ENCODE results near the gene KRTAP12-1.

The KRTAP12-1 gene

DNA sequence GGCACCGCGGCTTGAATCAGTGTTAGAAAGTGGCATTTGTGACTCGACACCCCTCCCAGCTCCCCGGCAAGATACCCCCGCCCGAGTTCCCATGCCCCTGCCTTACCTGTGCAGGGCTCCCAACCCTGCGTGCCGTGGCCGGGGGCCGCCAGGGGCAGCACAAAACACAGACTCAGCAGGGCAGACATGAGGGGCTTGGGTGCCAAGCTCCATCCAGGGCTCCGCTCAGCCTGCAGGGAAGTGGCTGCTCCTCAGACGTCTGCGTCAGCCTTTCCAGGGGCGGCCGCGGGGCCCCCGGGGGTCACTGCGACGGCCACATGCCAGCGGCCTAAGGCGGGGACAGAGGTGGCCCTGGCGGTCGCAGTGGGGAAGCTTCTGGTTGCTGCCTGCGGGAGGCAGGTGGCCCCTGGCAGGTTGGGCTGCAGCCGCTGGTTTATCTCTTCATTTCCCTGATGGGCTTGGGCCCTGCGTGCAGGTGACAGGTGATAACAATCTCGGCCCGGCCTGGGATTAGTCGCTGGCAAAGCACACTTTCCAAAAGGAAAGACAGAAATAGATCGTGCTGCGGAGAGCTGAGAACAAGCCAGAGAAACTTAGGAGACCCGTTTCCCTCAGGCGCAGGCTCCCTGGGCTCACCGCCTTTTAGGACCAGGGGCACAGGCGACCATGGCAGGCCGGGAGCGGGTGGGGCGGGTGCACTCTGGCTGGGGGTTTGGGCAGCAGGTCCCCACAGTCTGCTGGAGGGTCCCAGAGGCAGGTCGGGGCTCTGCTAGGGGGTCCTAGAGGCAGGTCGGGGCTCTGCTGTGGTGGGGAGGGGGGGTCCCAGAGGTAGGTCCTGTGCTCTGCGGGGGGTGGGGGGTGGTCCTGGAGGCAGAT is 29.6 kb upstream of the KRTAP12-1 start, which contains the start of gene TSPEAR:
Gene TSPEAR, minus strand, starts transcription at position 246 of the 876 bp plus-strand sequence. Its CDS starts 58 bp downstream, at position 188.
- H3K4me3 ChIP-seq (ENCODE audit: low read length in 2 of 2): no peak within 1 kb of the TSS
- no peaks in the 10 kb centered on the region for H3K9me3 ChIP-seq (ENCODE audit: control insufficient read depth in 2 of 2, low read length in 2 of 2)
- H3K9ac ChIP-seq (ENCODE audit: low read length in 2 of 2): no peak within 1 kb of the TSS
- H3K36me3 ChIP-seq (ENCODE audit: control insufficient read depth in 2 of 2, insufficient read depth in 2 of 2, low read length in 2 of 2): no peaks in the 10 kb centered on the region
- peaks cover 2% of the 10 kb centered on the region for H3K4me1 ChIP-seq (ENCODE audit: control insufficient read depth, insufficient read depth, low read length)
- peaks cover 56 to 61% of the 10 kb centered on the region in 2 donors for H3K27me3 ChIP-seq (ENCODE audit: control insufficient read depth in 1 of 2, insufficient read depth in 2 of 2, low read length in 2 of 2)
- no peak within 1 kb of the TSS for H3K27ac ChIP-seq (ENCODE audit: low read length)

DNA sequence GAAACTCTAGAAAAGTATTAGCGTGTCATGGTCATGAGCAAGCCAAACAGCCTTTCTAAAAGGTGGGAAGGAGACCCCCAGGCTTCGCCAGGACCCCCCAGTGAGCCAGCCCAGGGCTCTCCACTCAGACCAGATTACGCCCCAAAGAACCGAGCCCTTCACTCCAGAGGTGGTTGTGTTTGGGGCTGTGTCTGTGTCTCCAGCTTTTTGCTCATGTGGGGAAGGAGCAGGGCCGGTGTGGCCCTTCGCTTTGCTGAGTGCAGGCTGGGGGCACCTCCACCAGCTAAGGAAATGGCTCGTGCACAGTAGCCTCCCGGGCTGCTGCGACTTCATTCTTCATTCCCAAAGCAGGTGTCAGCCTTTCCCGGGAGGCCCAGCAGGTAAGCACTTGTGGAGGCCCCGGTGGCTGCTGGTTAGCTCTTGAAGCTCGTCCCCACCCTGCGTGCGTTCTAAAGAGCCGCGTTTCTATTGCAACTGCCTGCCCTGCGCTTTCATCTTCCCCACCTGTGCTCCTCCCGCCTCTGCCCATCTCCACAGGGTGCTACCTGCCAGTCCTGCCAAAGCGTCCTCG is 28.9 kb upstream of the KRTAP12-1 start:
- Histone ChIP-seq H3K4me1 (ENCODE audit: control insufficient read depth, insufficient read depth, low read length) (peaks cover 2% of the 10 kb centered on the region), H3K27me3 (ENCODE audit: control insufficient read depth in 1 of 2, insufficient read depth in 2 of 2, low read length in 2 of 2) (peaks cover 58 to 67% of the 10 kb centered on the region in 2 donors), H3K36me3 (ENCODE audit: control insufficient read depth in 2 of 2, insufficient read depth in 2 of 2, low read length in 2 of 2) (no peaks in the 10 kb centered on the region), H3K27ac (ENCODE audit: low read length) (no peak overlapping the region), H3K9ac (ENCODE audit: low read length in 2 of 2) (no peak overlapping the region), H3K4me3 (ENCODE audit: low read length in 2 of 2) (no peak overlapping the region), H3K9me3 (ENCODE audit: control insufficient read depth in 2 of 2, low read length in 2 of 2) (no peaks in the 10 kb centered on the region)

DNA sequence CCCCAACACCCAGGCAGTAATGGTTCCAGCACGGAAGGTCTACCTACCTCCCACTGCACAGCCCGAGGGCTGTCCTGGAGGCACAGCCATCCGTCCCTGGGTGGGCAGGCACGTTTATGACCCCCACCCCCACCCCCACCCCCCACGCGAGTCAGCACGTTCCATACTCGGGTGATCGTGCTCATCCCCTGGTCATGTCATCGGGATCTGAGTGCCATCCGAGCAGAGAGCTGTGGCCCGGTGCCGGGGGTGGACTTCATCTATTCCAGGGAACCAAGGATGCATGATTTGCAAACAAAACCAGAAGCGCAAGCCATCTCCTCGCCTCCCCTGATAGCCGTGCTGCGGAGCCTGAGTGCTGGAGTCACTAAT is 28.3 kb upstream of the KRTAP12-1 start:
- Histone ChIP-seq H3K9ac (ENCODE audit: low read length in 2 of 2) (no peak overlapping the region), H3K27me3 (ENCODE audit: control insufficient read depth in 1 of 2, insufficient read depth in 2 of 2, low read length in 2 of 2) (peaks cover 58 to 67% of the 10 kb centered on the region in 2 donors), H3K4me3 (ENCODE audit: low read length in 2 of 2) (no peak overlapping the region), H3K4me1 (ENCODE audit: control insufficient read depth, insufficient read depth, low read length) (peaks cover 2% of the 10 kb centered on the region), H3K36me3 (ENCODE audit: control insufficient read depth in 2 of 2, insufficient read depth in 2 of 2, low read length in 2 of 2) (no peaks in the 10 kb centered on the region), H3K27ac (ENCODE audit: low read length) (no peak overlapping the region), H3K9me3 (ENCODE audit: control insufficient read depth in 2 of 2, low read length in 2 of 2) (no peaks in the 10 kb centered on the region)

DNA sequence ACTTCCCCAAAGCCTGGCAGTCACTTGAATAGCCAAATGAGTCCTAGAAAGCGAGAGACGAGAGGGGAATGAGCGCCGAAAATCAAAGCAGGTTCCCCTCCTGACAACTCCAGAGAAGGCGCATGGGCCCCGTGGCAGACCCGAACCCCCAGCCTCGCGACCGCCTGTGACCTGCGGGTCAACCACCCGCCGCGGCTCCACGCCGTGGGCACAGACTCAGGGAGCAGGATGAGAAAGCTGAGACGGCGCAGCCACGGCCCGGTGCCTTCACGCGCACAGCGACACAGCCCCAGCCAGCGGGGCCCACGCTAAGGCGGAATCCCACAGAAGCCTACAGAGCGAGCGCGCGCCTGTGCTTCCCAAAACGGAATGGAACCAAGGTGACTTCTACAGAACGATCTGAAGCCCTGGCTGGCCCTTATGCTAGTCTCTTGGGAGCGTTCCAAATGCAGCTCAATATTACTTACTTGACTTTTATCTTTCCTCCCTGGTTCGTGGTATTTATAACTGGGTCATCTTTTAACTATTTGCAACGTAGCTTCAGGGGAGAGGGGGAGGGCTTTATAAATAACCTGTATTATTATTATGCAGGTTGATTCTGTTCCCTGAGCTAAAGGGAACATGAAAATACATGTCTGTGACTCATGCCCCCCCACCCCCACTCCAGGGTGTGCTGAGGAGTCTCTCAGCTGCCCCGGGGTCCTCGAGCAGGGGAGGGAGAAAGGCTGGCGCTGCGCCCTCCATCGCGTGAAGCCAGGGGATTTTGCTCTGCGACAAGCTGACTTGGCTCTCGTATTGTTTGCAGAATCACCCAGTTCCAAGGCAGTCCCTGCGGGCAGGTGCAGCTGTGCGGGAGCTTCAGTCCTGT is 27.7 kb upstream of the KRTAP12-1 start:
- H3K4me3 ChIP-seq (ENCODE audit: low read length in 2 of 2): no peak overlapping the region
- H3K36me3 ChIP-seq (ENCODE audit: control insufficient read depth in 2 of 2, insufficient read depth in 2 of 2, low read length in 2 of 2): no peaks in the 10 kb centered on the region
- H3K9me3 ChIP-seq (ENCODE audit: control insufficient read depth in 2 of 2, low read length in 2 of 2): no peaks in the 10 kb centered on the region
- no peak overlapping the region for H3K27ac ChIP-seq (ENCODE audit: low read length)
- peaks cover 2% of the 10 kb centered on the region for H3K4me1 ChIP-seq (ENCODE audit: control insufficient read depth, insufficient read depth, low read length)
- peaks cover 60 to 66% of the 10 kb centered on the region in 2 donors for H3K27me3 ChIP-seq (ENCODE audit: control insufficient read depth in 1 of 2, insufficient read depth in 2 of 2, low read length in 2 of 2)
- H3K9ac ChIP-seq (ENCODE audit: low read length in 2 of 2): no peak overlapping the region

DNA sequence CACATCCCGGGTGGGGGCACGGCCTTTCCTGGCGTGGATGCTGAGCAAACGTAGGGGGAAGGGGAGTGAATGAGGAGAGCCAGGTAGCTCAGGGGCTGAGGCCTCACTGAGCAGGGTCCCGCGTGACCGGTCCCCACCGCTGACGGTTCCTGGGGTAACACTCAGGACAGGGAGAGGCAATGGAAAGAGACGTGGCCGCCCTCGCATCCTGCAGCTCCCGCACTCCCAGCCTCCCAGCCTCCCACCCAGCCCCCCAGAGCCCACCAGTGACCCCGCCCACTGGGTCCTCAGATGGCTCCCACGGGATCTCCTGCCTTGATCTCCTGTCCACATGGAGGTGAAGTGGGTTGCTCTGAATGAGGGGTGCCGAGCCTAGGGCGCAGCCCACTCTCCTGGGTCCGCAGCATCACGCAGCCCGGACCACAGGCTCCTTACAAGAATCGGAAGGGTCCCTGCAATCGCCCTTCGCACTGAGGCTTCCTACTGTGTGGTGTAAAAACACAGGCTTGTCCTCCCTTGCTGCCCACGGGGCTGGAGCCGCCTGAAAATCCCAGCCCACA is 27.0 kb upstream of the KRTAP12-1 start:
- H3K9me3 ChIP-seq (ENCODE audit: control insufficient read depth in 2 of 2, low read length in 2 of 2): no peaks in the 10 kb centered on the region
- H3K4me1 ChIP-seq (ENCODE audit: control insufficient read depth, insufficient read depth, low read length): peaks cover 2% of the 10 kb centered on the region
- H3K9ac ChIP-seq (ENCODE audit: low read length in 2 of 2): no peak overlapping the region
- no peaks in the 10 kb centered on the region for H3K36me3 ChIP-seq (ENCODE audit: control insufficient read depth in 2 of 2, insufficient read depth in 2 of 2, low read length in 2 of 2)
- H3K27ac ChIP-seq (ENCODE audit: low read length): no peak overlapping the region
- H3K4me3 ChIP-seq (ENCODE audit: low read length in 2 of 2): no peak overlapping the region
- peaks cover 65 to 69% of the 10 kb centered on the region in 2 donors for H3K27me3 ChIP-seq (ENCODE audit: control insufficient read depth in 1 of 2, insufficient read depth in 2 of 2, low read length in 2 of 2)

DNA sequence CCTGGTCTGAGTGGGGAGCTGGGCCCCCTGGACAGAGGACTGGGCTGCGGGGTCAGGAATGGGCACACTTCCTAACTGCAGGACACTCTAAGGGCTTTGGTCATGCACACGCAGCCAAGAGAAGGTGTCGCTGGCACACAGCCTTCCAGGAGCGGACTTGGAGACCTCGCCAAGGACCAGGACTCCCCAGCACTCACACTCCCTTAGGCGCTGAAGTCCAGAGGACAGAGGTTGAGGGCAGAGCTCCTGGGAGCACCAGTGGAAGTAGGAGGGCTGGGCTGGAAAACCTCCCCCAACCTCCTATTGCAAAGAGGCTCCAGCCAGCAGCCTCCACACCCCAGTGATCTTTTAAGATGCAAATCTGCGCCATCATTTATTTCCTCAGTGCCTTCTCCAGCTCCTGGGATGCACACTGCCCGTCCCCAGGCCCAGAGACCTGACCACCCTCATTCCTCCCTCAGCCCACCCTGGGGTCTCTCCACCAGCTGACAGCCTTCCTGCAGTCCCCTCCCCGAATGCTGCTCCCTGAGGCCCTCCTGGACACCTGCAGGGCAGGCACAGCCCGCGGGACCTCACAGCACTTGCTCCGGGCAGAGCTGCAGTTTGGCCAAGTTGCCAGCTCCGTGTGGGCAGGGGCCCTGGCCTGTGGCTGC is 26.4 kb upstream of the KRTAP12-1 start:
- Histone ChIP-seq H3K36me3 (ENCODE audit: control insufficient read depth in 2 of 2, insufficient read depth in 2 of 2, low read length in 2 of 2) (no peaks in the 10 kb centered on the region), H3K4me3 (ENCODE audit: low read length in 2 of 2) (no peak overlapping the region), H3K9ac (ENCODE audit: low read length in 2 of 2) (no peak overlapping the region), H3K27ac (ENCODE audit: low read length) (no peak overlapping the region), H3K4me1 (ENCODE audit: control insufficient read depth, insufficient read depth, low read length) (peaks cover 2% of the 10 kb centered on the region), H3K27me3 (ENCODE audit: control insufficient read depth in 1 of 2, insufficient read depth in 2 of 2, low read length in 2 of 2) (peaks cover 60 to 67% of the 10 kb centered on the region in 2 donors), H3K9me3 (ENCODE audit: control insufficient read depth in 2 of 2, low read length in 2 of 2) (no peaks in the 10 kb centered on the region)

DNA sequence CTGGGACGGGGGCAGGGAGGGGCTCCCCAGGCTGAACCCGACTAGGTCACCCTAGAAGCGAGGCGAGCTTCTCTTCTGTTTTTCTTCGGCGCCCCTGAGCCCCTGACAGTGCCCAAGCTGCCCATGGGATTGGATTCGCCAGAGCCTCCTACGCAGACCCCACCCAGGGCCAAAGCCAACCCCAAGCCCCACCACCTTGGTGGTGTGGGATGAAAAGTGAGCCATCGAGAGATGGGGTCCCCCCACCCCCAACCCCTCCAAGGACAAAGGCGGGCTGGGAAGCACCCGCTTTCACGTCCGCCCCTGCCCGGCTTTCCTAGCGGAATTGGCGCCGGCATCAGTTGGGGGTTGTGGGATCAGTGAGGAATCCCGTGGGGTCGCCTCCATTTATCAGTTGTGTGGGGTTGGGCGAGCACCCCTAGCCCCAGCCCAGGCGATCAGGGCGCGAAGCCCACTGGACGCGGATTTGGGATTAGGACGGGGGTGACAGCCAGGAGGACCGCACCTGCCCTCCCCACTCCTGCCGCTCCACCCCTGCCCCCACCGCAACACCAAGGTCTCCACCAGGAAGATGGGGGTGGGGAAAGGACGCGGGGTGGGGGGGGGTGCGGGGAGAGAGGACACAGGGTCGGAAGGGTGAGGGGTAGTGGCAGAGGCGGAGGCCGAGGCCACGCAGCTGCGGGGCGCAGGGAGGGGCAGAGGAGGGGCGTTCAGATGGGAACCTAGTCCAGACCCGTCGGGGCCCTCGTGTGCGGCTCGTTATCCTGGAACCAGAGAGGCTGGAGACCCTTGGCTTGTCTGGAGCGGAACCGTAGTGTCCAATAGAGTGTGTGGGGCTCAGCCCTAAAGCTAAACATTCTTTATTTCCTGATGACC is 25.0 kb upstream of the KRTAP12-1 start:
- no peaks in the 10 kb centered on the region for H3K36me3 ChIP-seq (ENCODE audit: control insufficient read depth in 2 of 2, insufficient read depth in 2 of 2, low read length in 2 of 2)
- no peak overlapping the region for H3K4me3 ChIP-seq (ENCODE audit: low read length in 2 of 2)
- no peak overlapping the region for H3K27ac ChIP-seq (ENCODE audit: low read length)
- peaks cover 2% of the 10 kb centered on the region for H3K4me1 ChIP-seq (ENCODE audit: control insufficient read depth, insufficient read depth, low read length)
- H3K27me3 ChIP-seq (ENCODE audit: control insufficient read depth in 1 of 2, insufficient read depth in 2 of 2, low read length in 2 of 2): peaks cover 59 to 62% of the 10 kb centered on the region in 2 donors
- no peaks in the 10 kb centered on the region for H3K9me3 ChIP-seq (ENCODE audit: control insufficient read depth in 2 of 2, low read length in 2 of 2)
- H3K9ac ChIP-seq (ENCODE audit: low read length in 2 of 2): no peak overlapping the region

DNA sequence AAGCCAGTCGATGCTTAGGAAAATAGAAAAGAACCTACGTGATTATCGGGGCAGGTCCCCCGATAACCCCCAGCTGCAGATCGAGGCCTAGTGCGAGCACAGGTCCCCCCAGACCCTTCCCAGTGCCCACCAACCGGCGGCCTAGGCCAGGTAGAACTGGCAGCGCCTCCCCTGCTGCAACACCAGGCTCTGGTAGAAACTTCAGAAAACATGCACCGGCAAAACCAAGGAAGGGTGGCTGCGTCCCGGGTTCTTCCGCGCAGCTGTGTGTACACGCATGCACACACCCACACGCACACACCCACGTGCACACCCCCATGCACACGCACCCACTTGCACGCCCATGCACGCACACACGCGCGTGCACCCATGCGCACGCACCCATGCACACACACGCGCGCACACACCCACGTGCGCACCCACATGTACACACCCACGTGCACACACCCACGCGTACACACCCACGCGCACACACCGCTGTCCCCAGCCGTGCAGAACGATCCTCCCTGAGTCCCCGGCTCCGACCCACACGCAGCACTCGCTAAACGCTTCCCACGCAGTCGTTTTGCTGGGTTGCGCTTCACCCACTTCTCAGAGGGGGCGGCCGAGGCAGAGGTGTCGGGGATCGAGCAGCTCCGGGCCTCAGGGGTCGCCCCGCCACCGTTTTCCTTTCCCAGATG is 24.2 kb upstream of the KRTAP12-1 start:
- no peaks in the 10 kb centered on the region for H3K4me1 ChIP-seq (ENCODE audit: control insufficient read depth, insufficient read depth, low read length)
- H3K27me3 ChIP-seq (ENCODE audit: control insufficient read depth in 1 of 2, insufficient read depth in 2 of 2, low read length in 2 of 2): peaks cover 56 to 60% of the 10 kb centered on the region in 2 donors
- no peak overlapping the region for H3K27ac ChIP-seq (ENCODE audit: low read length)
- H3K9ac ChIP-seq (ENCODE audit: low read length in 2 of 2): no peak overlapping the region
- H3K36me3 ChIP-seq (ENCODE audit: control insufficient read depth in 2 of 2, insufficient read depth in 2 of 2, low read length in 2 of 2): no peaks in the 10 kb centered on the region
- H3K4me3 ChIP-seq (ENCODE audit: low read length in 2 of 2): no peak overlapping the region
- H3K9me3 ChIP-seq (ENCODE audit: control insufficient read depth in 2 of 2, low read length in 2 of 2): no peaks in the 10 kb centered on the region

DNA sequence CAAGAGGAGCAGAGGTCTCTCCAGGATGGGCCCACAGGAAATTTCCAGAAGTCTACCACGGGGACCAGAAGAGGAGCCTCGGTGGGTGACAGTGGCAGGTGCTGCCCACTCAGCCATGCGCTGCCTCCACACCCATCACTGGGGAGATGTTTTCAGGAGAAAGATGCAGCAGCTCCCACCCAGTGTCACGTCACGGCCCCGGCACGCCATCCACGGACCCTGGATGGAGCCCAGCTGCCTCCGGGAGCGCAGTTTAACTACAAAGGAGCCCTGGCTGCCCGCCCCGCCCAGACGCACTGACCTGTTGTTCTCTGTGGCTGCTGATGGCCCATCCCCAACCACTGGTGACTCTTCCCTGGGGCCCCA is 22.7 kb upstream of the KRTAP12-1 start:
- Histone ChIP-seq H3K4me1 (ENCODE audit: control insufficient read depth, insufficient read depth, low read length) (no peaks in the 10 kb centered on the region), H3K4me3 (ENCODE audit: low read length in 2 of 2) (no peak overlapping the region), H3K9me3 (ENCODE audit: control insufficient read depth in 2 of 2, low read length in 2 of 2) (no peaks in the 10 kb centered on the region), H3K36me3 (ENCODE audit: control insufficient read depth in 2 of 2, insufficient read depth in 2 of 2, low read length in 2 of 2) (no peaks in the 10 kb centered on the region), H3K27me3 (ENCODE audit: control insufficient read depth in 1 of 2, insufficient read depth in 2 of 2, low read length in 2 of 2) (peaks cover 58 to 59% of the 10 kb centered on the region in 2 donors), H3K27ac (ENCODE audit: low read length) (no peak overlapping the region), H3K9ac (ENCODE audit: low read length in 2 of 2) (no peak overlapping the region)
